ENCODE measurements around the gene TTC7B.

TTC7B gene

DNA sequence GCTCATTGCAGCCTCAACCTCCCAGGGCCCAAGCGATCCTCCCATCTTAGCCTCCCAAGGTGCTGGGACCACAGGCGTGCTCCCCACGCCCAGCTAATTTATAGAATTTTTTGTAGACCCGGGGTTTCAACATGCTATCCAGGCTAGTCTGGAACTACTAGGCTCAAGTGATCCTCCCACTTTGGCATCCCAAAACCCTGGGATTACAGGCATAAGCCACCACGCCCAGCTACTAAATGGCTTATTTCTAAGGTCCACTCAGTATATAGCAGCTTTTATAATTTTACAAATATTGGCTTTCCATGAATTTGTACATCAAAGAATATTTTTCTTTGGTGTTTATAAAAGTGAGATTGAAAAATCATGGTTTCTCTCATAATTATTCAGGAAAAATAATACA, 167.8 kb downstream of the TTC7B start:
- no peak for DNase-seq (ENCODE audit: low read depth)

DNA sequence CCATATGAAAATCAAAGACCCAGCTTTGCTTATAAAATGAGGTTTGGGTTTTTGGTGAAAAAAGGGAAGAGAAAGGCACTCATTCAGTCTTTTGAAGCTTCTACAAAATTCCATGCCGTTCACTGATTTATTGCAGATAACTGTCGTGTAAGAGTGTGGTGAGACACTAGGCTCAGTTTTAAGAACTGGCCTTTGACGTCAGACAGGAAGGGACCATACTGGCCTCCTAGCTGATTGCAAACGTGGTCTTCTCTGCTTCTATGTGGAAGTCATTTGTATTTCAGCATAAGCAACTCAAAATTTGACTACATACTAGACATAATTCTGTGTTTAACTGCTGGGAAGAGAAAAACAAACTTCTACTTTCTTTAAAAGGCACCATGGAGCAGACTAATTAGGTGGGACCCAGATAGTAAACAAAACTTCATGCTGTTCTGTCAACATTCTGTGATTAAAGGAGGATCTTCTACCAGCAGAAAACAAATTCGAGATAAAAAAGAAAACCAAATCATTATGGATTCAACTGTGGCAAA, 168.7 kb downstream of the TTC7B start:
- DNase-seq (ENCODE audit: low read depth) = no peak

DNA sequence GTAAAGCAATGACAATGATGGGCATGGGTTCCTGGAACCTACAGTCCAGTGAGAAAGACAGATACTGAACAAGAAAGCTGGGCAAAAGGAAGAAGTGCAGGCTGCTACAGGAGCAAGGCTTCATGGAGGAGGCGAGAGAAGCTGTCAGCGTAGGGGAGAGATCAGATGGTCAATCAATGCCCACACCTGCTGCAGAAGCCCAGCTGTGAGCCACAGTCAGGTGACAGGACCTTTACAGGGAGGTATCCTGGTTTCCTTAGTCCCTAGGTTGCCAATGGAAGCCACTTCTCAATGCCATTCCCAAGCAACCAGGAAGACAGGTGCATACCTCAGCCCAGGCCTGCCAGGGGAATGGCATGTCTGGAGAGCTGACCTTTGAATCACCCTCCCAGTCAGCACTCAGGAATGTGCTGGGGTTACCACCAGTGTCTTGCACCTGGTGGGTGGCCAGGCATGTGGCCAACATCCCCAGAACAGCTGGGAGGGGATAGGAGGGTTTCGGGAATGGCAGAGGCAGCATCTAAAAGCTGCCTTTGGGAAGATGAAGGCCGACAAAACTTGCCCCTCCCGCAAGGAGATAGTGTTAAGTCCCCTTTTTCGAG, 170.3 kb downstream of the TTC7B start:
- no peak for DNase-seq (ENCODE audit: low read depth)

DNA sequence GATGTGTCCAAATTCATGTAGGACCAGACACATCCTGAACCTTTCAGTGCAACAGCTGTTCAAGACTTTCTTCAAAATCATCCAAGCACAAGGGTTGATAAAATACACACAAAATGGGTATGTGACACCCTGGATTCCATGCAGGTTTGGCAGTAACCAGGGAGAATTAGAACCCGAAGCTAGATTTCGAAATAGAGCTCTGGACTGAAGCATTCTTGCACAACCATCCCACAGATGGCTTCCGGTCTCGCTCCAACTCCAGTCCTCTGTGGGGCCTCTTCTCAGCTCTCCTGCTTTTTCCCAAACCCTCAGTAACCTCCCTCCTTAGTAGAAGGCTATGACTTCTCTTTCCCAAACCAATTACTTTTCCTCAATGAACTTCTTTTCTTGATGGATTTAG, 171.3 kb downstream of the TTC7B start:
- DNase-seq (ENCODE audit: low read depth) = no peak

DNA sequence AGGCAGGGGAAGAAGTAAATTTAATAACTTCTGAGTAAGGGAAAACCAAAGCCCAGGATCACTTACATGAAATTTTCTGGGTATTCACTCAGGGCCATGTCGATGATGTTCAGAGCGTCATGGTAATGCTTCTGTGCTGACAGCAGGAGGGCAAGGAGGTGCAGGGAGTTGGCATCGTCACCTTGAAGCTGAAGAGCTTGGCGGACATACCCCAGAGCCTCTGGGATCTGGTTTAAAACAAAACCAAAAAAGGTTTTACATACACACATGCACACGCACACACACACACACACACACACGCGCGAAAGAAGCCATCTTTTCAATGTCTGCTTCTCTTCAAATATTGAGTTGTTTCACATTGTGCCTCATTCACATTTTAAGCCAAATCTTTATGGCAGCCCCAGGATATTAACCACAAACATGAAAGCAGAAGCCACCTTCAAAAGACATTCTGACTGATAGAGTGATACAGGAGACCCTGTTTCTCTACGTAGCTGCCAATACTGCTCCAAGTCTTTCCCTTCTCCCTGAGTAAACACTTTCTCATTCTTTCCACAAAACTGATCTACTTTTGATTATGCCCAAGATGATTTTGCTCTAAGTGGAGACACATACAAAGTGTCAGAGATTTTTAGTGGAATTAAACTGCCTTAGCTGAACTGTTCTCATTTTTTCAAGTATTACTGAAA, 172.1 kb downstream of the TTC7B start:
- no peak for DNase-seq (ENCODE audit: low read depth)

DNA sequence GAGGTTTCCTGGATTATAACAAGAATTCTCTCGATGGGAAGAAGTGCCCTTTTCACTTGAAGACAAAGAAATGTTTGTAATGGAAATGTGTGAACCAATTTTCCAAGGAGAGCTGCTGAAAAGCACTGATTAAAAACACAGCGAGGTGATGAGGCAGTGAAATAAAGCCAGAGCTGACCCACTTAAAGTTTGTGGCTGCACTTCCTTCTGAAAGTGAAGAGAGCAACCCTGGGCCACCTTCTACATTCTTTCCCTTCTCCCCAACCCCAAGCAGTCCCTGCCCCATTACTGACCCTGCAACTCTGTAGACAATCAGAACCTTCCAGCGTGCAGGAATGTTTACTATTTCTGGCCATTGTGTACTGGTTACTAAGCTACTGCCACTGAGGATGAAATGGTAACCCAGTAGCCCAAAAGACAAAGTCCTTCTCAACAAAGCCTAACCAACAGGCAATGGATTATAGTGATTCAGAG, 173.9 kb downstream of the TTC7B start:
- DNase-seq (ENCODE audit: low read depth) = no peak

DNA sequence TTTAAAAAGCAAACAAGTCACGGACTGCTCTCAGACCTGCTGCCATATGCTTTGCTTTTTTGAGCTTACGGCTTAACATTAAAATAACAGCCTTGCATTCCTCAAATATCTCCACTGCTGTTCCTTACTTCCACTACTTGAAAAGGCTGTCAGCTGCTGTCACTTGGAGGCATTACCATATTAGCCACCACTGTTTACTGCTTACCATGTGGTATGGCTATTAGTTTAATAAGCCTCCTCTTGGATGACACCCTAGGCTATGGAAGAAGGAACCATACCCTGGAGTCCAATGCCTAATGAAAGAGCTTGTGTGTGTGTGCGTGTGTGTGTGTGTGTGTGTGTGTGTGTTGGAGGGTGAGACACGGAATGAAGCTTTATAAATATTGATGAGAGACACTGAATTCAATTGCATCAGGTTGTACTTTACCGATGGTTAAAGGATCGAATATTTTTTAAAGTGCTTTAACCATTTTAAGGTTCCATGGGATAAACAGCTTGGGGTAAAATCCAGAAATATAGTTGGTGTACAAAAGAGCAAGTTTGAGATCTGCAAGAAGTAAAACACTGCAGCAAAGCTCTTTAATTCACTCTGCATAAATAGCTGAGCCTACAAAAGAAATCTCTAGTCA, 174.5 kb downstream of the TTC7B start:
- DNase-seq (ENCODE audit: low read depth) = no peak

DNA sequence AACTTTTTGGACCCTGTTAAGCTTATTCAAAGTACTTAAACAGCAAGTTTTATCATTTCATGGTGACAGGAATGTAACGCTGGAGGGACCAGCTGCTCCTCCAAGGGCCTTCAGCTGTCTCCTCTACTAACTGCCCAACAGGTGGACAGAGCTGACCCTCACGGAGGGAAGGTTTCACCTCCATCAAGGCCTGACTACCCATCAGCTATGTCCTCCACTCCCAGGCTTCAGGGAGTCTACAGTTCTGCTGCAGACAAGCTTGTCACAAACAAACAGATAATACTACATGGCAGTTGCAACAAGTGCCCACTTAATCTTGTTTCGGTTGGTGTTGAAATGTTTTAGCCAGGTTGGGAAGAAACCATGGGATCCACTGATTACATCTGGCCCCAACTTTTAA, 175.1 kb downstream of the TTC7B start:
- no peak for DNase-seq (ENCODE audit: low read depth)

DNA sequence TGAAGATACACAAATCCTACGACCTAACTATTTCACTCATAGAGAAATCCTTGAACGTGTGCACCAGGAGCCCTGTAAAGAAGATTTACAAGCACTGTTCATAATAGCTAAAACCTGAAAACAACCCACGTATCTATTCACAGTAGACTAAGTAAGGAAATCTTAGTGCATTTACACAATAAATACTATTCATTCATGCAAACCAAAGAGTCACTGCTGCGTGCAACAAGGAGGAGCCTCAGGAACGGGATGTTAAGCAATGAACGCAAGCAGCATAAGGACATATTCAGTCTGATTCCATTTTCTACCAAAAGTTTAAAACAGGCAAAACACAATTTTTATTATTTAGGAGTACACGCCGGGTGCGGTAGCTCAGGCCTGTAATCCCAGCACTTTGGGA, 176.6 kb downstream of the TTC7B start:
- no peak for DNase-seq (ENCODE audit: low read depth)

DNA sequence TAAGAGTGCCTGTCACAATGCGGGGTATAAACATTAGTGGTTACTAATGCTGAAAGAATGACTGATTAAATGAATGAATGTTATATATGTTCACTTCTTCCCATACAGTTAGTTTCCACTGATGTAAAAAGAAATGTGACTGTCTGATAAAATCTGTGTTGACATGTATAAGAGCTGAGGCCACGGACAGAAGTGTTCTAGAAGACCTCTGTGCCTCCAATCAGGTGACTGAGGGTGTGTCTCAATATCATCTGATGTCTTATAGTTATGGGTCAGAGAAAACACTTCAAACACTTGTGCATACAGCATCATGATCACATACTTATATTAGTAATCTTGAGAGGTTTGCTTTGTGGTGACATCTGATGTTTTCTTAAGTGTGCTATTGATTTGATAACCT, 183.4 kb downstream of the TTC7B start:
- no peak for DNase-seq (ENCODE audit: low read depth)

DNA sequence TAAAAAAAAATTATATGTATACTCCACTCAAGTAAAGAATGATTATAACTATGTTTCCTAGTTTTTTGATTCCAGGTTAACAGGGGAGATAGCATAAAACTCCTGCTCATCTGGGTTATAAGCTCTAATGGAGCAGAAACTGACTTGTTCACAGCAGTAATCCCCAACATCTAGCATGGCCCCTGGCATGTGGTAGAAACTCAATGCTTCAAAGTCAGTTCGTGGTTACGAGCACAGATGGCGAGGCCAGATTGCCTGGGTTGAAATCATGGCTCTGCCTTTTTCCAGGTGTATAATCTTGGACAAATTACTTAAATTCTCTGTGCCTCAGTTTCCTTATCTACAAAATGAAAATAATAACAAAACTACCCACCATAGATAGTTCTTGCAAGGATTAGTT, 183.8 kb downstream of the TTC7B start:
- DNase-seq (ENCODE audit: low read depth) = peak; percentile 8

DNA sequence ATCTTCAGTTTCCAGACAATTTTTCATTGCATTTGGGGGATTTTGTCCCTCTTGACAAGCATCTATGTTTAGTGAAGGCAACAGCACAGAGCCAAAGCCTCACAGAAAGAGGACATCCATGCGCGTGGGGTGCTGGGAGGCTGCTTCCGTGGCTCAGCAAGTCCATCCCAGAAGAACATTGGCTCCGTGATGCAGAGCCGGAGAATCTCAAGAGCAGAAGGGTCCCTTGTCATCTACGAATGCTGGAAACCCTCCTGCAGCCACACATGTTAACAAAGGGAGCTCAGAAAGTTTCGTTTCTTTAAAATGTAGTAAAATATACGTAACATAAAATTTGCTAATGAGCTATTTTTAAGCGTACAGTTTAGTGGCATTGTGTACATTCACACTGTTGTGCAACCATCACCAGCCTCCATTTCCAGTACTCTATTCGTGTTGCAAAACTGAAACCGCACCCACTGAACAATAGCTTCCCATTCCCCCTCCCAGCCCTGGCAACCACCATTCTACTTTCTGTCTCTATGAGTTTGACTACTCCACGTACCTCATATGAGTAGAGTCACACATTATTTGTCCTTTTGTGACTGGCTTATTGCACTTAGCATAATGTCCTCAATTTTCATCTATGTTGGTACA, 185.9 kb downstream of the TTC7B start:
- no peak for DNase-seq (ENCODE audit: low read depth)

DNA sequence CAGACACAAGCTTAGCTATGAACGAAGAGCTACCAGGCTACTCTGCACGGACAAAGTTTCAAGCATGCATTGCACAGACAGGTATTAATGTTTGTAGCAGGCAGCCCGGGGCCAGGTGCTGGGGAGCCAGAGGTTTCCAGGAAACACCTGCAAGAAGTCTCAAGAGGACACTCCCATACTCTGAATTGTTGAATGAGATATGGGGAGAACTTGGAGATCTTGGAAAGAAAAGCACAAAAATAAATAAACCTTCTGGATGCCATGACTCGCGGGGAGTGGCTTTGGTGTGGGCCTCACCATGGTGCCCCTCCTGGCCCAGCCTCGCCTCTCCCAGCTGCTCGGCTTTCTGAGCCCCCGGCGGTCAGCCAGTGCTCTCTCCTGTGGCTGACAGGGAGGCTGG, 186.8 kb downstream of the TTC7B start:
- no peak for DNase-seq (ENCODE audit: low read depth)

DNA sequence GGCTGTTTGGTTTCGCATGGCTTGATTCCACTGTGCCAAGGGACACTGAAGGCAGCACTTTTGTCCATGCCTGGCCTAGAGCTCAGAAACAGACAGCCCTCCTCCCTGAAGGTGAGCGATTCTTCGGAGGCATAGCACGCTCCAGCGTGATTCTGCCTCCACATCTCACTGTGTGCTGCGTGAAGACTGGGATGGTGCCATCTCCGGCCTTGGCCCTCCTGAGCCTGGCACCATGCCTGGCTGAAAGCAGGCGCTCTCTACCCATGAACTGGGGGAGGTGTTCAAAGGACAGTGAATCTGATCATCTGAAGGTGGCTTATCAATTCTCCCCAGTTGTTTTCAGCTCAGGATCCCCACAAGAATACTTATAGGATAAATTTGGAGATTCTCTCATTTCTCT, 187.4 kb downstream of the TTC7B start:
- DNase-seq (ENCODE audit: low read depth) = no peak

DNA sequence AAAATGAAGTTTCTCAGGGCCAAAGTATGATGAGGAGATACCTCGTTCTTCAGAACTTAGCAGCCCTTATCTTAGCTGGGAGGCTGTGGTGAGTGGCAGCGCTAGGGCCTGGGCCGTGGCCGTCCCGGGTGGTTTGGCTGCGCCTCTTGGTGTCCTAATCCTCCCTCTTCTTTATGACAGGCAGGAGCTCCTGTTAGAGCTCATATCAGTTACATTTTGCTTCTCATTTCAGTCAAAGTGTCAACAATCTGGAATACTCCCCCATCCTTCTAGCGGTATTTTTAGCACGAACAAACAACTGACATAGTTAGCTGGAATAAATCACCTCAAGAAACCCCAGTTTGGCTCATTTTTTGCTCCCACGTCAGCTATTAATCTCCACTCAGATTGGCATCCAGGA, 188.8 kb downstream of the TTC7B start:
- DNase-seq (ENCODE audit: low read depth) = no peak

DNA sequence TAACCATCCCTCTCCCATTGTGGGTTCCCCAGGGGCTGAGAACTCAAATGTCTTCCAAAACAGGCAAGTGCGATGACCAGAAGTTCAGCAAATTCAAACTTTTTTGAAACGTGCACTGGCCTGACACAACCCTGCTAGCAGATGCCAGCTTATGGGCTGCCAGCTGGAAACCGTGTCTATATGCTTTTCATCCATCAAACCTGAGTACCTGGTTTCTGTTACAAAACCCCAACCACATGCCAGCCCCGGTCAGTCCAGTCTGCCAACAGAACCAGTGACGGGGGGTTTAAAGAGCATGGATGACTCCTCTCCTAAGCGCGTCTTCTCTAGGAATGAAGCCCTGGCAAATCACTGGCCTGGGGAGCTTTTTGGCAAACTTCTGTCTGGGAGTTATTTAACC, 189.7 kb downstream of the TTC7B start:
- DNase-seq (ENCODE audit: low read depth) = no peak

DNA sequence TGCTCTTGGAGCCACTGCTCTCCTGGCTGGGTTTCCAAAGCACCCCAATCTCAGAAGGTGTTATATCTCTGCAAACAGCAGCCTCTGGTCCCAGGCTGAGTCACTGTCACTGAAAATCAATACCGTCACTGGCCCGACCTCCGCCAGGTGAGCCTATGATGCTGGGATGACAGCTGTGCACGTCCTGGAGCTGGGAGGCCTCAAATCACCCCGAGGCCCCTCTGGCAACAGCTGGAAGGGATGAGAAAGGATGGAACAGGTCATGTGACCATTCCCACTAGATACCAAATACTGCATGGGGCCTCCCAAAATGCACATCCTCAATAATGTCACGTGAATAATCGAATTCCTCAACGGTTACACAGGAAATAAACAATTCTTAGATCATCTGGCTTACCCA, 190.8 kb downstream of the TTC7B start:
- no peak for DNase-seq (ENCODE audit: low read depth)

DNA sequence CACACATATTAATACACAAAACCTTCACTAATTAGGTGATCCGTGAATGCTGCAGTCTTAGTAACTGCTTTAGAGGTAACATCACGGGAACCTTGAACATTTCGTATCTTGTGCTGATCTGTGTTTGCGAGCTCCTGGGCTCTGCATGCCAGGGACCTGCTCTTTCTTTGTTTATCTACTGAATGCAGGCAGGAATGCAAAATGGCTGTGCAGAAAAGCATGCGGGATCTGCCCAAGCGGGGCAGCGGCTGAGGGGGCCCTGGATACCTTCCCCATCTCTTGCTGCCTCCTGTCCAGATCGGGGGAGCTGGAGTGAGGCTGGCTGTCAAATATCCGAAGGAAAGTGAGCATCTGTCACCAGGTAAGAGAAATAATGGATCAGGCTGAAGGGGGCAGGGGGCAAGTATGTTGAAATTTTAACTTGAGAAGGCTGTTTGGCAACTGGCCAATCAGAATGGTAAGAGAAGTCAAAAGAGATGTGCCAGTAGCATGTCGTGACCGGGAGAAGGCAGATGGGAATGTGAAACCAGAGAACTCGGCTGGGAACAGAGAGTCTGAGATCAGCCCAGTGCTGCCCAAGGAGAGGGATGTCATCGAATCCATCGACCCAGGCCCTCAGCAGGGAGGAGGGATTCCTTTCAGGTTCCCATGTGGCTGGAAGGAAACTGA, 191.4 kb downstream of the TTC7B start:
- DNase-seq (ENCODE audit: low read depth) = no peak

DNA sequence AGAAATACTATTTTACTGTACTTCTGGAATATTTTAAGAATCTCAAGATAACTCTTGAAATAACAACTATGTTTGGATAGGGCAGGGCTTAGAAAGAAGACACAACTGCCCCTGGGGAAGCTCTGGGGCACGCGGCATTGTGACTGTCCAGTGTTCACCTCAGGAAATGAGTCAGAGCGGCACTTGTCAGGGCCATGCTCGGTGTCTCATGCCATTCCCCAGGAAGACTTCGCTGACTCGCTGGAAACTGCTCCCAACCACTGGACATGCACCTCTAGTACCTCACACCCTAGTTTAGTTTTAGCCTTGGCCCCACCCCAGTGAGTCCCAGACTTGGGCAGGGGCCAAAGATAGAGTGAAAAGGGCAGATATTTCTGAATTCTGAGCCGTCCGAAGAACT, 192.0 kb downstream of the TTC7B start:
- no peak for DNase-seq (ENCODE audit: low read depth)

DNA sequence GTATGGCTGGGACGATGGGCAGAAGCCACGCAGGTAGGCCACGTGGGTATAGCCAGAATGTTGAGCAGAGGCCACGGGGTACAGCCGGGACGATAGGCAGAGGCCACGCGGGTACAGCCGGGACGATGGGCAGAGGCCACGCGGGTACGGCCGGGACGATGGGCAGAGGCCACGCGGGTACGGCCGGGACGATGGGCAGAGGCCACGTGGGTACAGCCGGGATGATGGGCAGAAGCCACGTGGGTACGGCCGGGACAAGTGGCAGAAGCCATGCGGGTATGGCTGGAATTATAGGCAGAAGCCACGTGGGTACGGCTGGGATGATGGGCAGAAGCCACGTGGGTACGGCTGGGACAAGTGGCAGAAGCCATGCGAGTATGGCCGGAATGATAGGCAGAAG, 195.0 kb downstream of the TTC7B start:
- no peak for DNase-seq (ENCODE audit: low read depth)

DNA sequence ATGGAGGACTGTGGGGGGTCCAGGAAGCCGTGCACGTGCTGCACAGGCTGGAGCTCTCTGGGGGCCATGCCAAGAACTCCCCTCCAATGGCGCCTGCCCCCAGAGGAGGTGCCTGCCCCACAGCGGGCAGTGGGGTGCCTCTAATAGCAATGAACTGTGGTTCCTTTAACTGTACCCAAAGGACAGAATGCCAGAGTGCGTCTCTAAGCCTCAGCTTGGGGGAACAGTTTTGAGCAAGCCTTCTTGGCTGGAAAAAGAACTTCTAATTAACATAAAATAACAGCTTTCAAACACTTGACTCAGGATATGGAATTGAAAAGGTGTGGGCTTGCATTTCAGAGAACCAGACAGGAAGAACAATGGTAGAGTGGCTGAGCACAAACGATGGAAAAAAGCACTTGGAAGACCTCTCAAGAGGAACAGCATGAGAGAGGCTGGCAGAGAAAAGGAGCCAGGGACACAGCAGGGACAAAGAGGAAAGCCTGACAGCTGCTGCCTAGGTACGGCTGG, 195.6 kb downstream of the TTC7B start:
- DNase-seq (ENCODE audit: low read depth) = no peak

DNA sequence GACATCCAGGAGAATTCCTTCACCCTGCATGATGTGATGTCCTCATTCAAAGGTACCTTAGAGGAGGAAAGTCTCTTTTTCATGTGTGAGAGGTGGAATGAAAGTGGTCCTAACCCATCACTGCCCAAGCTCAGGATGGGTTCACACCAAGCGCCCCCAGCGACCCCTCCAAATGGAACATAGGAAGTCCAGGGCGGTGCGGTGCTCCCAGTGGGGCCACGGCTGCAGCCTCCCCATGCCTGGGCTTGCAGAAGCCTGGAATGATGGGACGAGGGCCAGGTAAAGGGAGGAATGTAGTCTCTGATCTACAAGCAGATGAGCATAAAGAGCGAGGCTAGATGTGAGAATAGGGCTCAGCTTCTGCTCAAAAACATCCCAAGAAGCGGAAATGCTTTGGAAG, 196.3 kb downstream of the TTC7B start:
- DNase-seq (ENCODE audit: low read depth) = no peak
